ENCODE measurements around the gene DIRAS1.

Gene DIRAS1

GRCh38 chr19:2732883-2733282 is 11.7 kb upstream of the DIRAS1 start:
- Histone ChIP-seq H3K4me3 (ENCODE audit: low read depth, low read length) (no peak overlapping the region), H3K27ac (no peak overlapping the region), H3K36me3 (replicated peaks) (peaks cover 3% of the 10 kb centered on the region), H3K27me3 (replicated peaks) (peaks cover 2% of the 10 kb centered on the region)
- no peak for TF ChIP-seq CTCF (IDR thresholded peaks at IDR 0.05; ENCODE audit: low read depth, low read length, missing control alignments)
- DNase-seq: no peak
- in situ Hi-C loops (cut with HindIII; ENCODE audit: low pct_ligation_motif_present, low sequenced_read_pairs): no loop called here

- DNase-seq: no peak
- Histone ChIP-seq H3K4me3 (ENCODE audit: low read depth, low read length) (no peak overlapping the region), H3K36me3 (replicated peaks) (peaks cover 3% of the 10 kb centered on the region), H3K27me3 (replicated peaks) (peaks cover 7% of the 10 kb centered on the region), H3K27ac (no peak overlapping the region)
- TF ChIP-seq CTCF (IDR thresholded peaks at IDR 0.05; ENCODE audit: low read depth, low read length, missing control alignments): no peak
- in situ Hi-C loops (cut with HindIII; ENCODE audit: low pct_ligation_motif_present, low sequenced_read_pairs): no loop called here
Observed at GRCh38 chr19:2732157-2732725, 11.1 kb upstream of the DIRAS1 start.

- no peak overlapping the region for H3K27ac ChIP-seq
- H3K36me3 ChIP-seq (replicated peaks): peaks cover 3% of the 10 kb centered on the region
- TF ChIP-seq CTCF (IDR thresholded peaks at IDR 0.05; ENCODE audit: low read depth, low read length, missing control alignments): no peak
- H3K4me3 ChIP-seq (ENCODE audit: low read depth, low read length): no peak overlapping the region
- no peak for DNase-seq
- in situ Hi-C loops (cut with HindIII; ENCODE audit: low pct_ligation_motif_present, low sequenced_read_pairs): no loop called here
- peaks cover 13% of the 10 kb centered on the region for H3K27me3 ChIP-seq (replicated peaks)
Observed at GRCh38 chr19:2731181-2731995, 10.2 kb upstream of the DIRAS1 start.

- Histone ChIP-seq H3K4me3 (ENCODE audit: low read depth, low read length) (no peak overlapping the region), H3K27me3 (replicated peaks) (peaks cover 13% of the 10 kb centered on the region), H3K36me3 (replicated peaks) (no peaks in the 10 kb centered on the region), H3K27ac (no peak overlapping the region)
- in situ Hi-C loops (cut with HindIII; ENCODE audit: low pct_ligation_motif_present, low sequenced_read_pairs): no loop called here
- no peak for DNase-seq
- TF ChIP-seq CTCF (IDR thresholded peaks at IDR 0.05; ENCODE audit: low read depth, low read length, missing control alignments): no peak
Observed at GRCh38 chr19:2729943-2730818, 9.0 kb upstream of the DIRAS1 start.

GRCh38 chr19:2728783-2729387 is 7.7 kb upstream of the DIRAS1 start:
- H3K4me3 ChIP-seq (ENCODE audit: low read depth, low read length): no peak overlapping the region
- no peaks in the 10 kb centered on the region for H3K36me3 ChIP-seq (replicated peaks)
- DNase-seq: no peak
- no peak for TF ChIP-seq CTCF (IDR thresholded peaks at IDR 0.05; ENCODE audit: low read depth, low read length, missing control alignments)
- peaks cover 13% of the 10 kb centered on the region for H3K27me3 ChIP-seq (replicated peaks)
- no peak overlapping the region for H3K27ac ChIP-seq
- in situ Hi-C loops (cut with HindIII; ENCODE audit: low pct_ligation_motif_present, low sequenced_read_pairs): no loop called here

Measured in brain microvascular endothelial cell (primary cell).